ENCODE data around the gene NPDC1. TPM values are rescaled to one million over a fixed set of nuclear protein-coding genes. Genes with fewer than 3 reads are reported as not detected.

Gene NPDC1
- total RNA-seq, 4 donors from 2014 or later: 45.3 to 119 (median 91.5) TPM

DNA sequence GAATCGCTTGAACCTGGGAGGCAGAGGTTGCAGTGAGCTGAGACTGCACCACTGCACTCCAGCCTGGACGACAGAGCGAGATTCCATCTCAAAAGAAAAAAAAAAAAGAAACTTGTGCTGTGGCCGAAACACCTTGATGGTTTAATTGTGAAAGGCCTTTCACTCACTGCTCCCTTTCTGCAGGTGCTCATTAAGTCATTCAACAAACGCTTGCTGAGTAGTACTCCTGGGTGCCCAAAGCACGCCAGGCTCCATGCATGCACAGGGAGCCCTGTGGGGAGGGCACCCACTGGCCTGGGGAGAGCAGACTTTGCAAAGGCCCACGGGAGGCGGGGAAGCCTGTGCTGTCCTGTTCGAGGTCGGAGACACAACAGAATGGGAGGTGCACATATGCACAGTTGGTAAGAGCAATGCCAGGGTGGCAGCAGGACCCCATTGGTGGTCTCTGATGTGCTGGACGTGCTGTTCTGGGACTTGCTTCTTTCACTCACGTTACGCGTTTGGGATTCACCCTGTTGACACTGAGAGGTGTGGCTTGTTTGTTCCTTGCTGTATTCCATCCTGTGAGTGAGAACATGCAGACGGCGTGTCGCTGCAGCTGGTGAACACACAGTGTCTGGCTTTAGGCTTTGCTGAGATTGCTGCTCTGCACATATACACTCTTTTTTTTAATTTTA, 10.9 kb upstream of the NPDC1 start:
- no peaks in the 10 kb centered on the region for H3K9me3 ChIP-seq
- H3K27me3 ChIP-seq: peaks cover 7 to 26% (median 18%) of the 10 kb centered on the region in 4 donors
- TF ChIP-seq POLR2A (IDR thresholded peaks at IDR 0.05; ENCODE audit: low read depth): no peak
- TF ChIP-seq, protein P1, sequence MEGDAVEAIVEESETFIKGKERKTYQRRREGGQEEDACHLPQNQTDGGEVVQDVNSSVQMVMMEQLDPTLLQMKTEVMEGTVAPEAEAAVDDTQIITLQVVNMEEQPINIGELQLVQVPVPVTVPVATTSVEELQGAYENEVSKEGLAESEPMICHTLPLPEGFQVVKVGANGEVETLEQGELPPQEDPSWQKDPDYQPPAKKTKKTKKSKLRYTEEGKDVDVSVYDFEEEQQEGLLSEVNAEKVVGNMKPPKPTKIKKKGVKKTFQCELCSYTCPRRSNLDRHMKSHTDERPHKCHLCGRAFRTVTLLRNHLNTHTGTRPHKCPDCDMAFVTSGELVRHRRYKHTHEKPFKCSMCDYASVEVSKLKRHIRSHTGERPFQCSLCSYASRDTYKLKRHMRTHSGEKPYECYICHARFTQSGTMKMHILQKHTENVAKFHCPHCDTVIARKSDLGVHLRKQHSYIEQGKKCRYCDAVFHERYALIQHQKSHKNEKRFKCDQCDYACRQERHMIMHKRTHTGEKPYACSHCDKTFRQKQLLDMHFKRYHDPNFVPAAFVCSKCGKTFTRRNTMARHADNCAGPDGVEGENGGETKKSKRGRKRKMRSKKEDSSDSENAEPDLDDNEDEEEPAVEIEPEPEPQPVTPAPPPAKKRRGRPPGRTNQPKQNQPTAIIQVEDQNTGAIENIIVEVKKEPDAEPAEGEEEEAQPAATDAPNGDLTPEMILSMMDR (IDR thresholded peaks at IDR 0.05): no peak
- peak in 1 of 2 donors; percentile 6 for TF ChIP-seq POLR2AphosphoS5 (IDR thresholded peaks at IDR 0.05)
- no peak for TF ChIP-seq EP300 (IDR thresholded peaks at IDR 0.05)
- H3K4me1 ChIP-seq: peaks cover 31 to 56% (median 55%) of the 10 kb centered on the region in 4 donors
- H3K36me3 ChIP-seq: no peaks in the 10 kb centered on the region
- intact Hi-C loops (cut with DNase I): no loop called here
- WGBS: 71% methylated on average over 17 of the region's 17 CpGs
- DNase-seq (ENCODE audit: extremely low spot score): no peak
- no peak overlapping the region for H3K4me3 ChIP-seq
- no peak overlapping the region for H3K27ac ChIP-seq (replicated peaks in 1 of 4)

DNA sequence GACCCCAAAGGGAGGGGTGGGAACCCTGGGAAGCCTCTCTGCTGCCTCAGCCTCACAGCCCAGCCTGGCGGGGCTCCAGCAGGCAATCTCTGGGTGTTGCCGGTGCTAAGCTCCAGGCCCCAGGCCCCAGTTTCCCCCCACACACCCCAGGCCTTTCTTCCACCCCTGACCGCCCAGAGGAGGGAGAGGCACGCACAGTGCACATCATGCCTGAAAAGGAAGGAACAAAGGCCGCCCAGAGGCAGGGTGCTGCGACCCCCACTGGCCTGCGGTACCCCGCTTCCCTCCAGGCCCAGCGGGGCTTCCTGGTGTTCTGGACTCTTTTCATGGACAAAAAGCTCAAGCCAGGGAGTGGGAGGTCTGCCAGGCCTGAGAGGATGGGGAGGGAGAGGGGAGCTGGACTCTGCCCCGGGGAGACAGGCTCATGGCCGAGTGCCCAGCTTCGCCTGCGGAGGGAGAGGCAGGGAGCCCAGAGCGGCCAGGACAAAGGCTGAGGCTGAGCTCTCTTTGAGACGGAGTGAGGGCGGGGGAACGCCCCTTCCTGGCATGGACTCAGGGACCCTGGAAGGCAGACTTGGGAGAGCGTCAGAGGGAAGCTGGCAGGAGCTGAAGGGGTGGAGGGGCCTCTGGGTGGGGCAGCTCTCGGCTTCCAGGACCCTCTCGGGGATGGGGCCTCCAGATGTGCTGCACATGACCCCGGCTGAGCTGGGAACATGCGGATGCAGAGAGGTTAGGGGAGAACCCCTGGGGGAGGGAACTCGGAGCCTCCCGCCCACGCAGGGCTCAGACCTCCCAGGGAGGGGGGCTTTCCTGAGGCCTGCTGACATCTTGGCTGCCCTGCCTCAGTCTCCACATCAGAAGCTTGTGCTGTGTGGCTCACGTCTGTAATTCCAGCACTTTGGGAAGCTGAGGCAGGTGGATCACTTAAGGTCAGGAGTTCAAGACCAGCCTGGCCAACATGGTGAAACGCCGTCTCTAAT, 9.7 kb upstream of the NPDC1 start:
- WGBS: 36% methylated on average over 8 of the region's 28 CpGs

GRCh38 chr9:137054932-137055384, 9.0 kb upstream of the NPDC1 start:
- DNase-seq (ENCODE audit: extremely low spot score): no peak
- no peaks in the 10 kb centered on the region for H3K36me3 ChIP-seq
- H3K27me3 ChIP-seq: peaks cover 7 to 45% (median 24%) of the 10 kb centered on the region in 4 donors
- peak overlapping the region; percentile 59 to 73 (median 64) for H3K27ac ChIP-seq (replicated peaks in 1 of 4)
- WGBS: 72% methylated on average over 17 of the region's 17 CpGs
- peaks cover 31 to 56% (median 55%) of the 10 kb centered on the region in 4 donors for H3K4me1 ChIP-seq
- H3K4me3 ChIP-seq: no peak overlapping the region
- TF ChIP-seq POLR2AphosphoS5 (IDR thresholded peaks at IDR 0.05) (no peak), POLR2A (IDR thresholded peaks at IDR 0.05; ENCODE audit: low read depth) (no peak), EP300 (IDR thresholded peaks at IDR 0.05) (no peak)
- TF ChIP-seq, protein P1 (IDR thresholded peaks at IDR 0.05): no peak
- intact Hi-C loops (cut with DNase I): no loop called here
- H3K9me3 ChIP-seq: no peaks in the 10 kb centered on the region

More for the DNA sequence above, 9.7 kb upstream of the NPDC1 start:
- Histone ChIP-seq H3K4me3 (peak overlapping the region in 2 of 4 donors; percentile 8 to 22), H3K4me1 (peaks cover 31 to 56% (median 55%) of the 10 kb centered on the region in 4 donors), H3K36me3 (no peaks in the 10 kb centered on the region), H3K27ac (replicated peaks in 1 of 4) (peak overlapping the region; percentile 59 to 73 (median 64)), H3K9me3 (no peaks in the 10 kb centered on the region), H3K27me3 (peaks cover 7 to 38% (median 24%) of the 10 kb centered on the region in 4 donors)
- intact Hi-C loops (cut with DNase I): no loop called here
- no peak for TF ChIP-seq EP300 (IDR thresholded peaks at IDR 0.05)
- peak in 1 of 2 donors; percentile 39 for TF ChIP-seq POLR2AphosphoS5 (IDR thresholded peaks at IDR 0.05)
- TF ChIP-seq, protein P1 (IDR thresholded peaks at IDR 0.05): no peak
- no peak for TF ChIP-seq POLR2A (IDR thresholded peaks at IDR 0.05; ENCODE audit: low read depth)
- no peak for DNase-seq (ENCODE audit: extremely low spot score)

DNA sequence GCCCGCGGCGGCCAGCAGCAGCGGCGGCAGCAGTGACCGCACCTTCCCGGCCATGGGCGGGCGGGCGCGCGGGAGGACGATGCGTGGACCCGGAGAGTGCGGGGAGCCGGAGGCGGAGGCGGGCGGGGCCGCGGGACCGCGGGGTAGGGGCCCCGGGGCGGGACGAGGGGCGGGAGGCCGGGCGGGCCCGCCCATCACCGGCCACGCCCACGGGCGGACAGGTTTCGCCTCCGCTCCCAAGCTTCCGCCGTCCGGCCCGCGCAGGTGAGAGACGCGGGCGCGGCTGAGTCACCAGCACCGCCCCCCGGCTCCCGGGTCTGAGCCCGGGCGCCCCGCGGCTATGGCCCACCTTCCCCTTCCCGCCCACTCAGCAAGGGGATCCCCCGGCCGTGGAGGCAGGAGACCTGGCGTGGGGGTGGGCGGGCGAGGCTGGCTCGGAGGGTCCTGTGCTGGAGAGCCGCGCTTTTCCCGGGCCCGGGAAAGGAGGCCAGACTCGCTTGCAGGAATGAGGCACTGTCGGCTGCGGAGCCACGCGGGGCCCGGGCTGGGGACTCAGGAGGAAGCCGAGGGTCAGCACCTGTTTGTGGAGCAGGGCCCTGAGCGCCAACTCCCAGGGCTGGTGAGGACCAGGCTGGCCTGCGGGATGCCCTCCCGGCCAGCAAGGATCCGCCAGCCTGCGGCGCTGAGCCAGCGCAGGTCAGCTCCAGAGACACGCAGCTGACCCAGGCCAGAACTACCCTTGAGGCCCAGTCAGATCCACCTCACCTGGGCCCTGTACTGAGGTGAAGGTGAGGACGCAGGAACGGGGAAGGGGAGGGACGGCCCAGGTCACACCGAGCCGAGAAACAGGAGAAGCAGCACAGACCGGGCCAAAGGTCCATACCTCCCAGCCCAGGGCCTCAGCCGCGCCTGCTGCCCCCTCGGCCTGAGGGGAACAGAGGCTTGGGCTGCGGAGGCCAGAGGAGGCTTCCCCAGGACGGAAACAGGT, 8.3 kb upstream of the NPDC1 start, which contains the start of gene ENTPD2:
Gene ENTPD2 (minus strand): TSS at position 118 of the 988 bp plus-strand sequence. CDS start 64 bp downstream, at position 54.
- WGBS: 68% methylated on average over 21 of the region's 90 CpGs
- peaks cover 7 to 52% (median 28%) of the 10 kb centered on the region in 4 donors for H3K27me3 ChIP-seq
- peak within 1 kb of the TSS; percentile 59 to 73 (median 64) for H3K27ac ChIP-seq (replicated peaks in 1 of 4)
- intact Hi-C loops (cut with DNase I): no loop called here
- no peak for DNase-seq (ENCODE audit: extremely low spot score)
- no peaks in the 10 kb centered on the region for H3K9me3 ChIP-seq
- H3K4me1 ChIP-seq: peaks cover 31 to 63% (median 61%) of the 10 kb centered on the region in 4 donors
- TF ChIP-seq POLR2AphosphoS5 (IDR thresholded peaks at IDR 0.05) (no peak), POLR2A (IDR thresholded peaks at IDR 0.05; ENCODE audit: low read depth) (no peak), EP300 (IDR thresholded peaks at IDR 0.05) (no peak)
- TF ChIP-seq, protein P1 (IDR thresholded peaks at IDR 0.05): no peak
- peak within 1 kb of the TSS; percentile 38 to 60 (median 48) for H3K4me3 ChIP-seq
- no peaks in the 10 kb centered on the region for H3K36me3 ChIP-seq
